Breast epithelium (tissue), 3 donors: ENCODE data around the gene RAB21.
A peak's percentile ranks its signal among the peaks of the same experiment; 100 is the strongest.

ENCODE experiments used
- CTCF ChIP-seq, 3 donors: fragments of 450-650 bp; IDR thresholded peaks; one replicate each; pipeline ENCODE4 v1.5.1; 2016 to 2017; ENCODE audit warnings: antibody characterized with exemption in 3 of 3, mild to moderate bottlenecking in 3 of 3, moderate library complexity in 3 of 3
- POLR2A ChIP-seq: fragments of 450-650 bp; IDR thresholded peaks from one replicate; pipeline ENCODE4 v1.6.1; 2016; ENCODE audit warnings: antibody characterized with exemption, mild to moderate bottlenecking, moderate library complexity
- POLR2AphosphoS5 ChIP-seq, 3 donors: sonication (generic); formaldehyde crosslinking; IDR thresholded peaks; one replicate each; pipeline ENCODE4 v1.6.1; 2017; ENCODE audit warnings: antibody characterized with exemption in 3 of 3

- TF ChIP-seq POLR2A, result no peak
- TF ChIP-seq CTCF (IDR thresholded peaks at IDR 0.05), result peak in 1 of 3 donors; percentile 53
- TF ChIP-seq POLR2AphosphoS5 (IDR thresholded peaks at IDR 0.05), result no peak
Observed at GRCh38 chr12:71846322-71846940, 91.8 kb downstream of the RAB21 start.
